DMS 273 treated with DMSO at 0.1 percent for 48 hours (cell line): Measurements from ENCODE around the gene RNF217.

Experiments used
- DNase-seq: peaks from one replicate; lab custom pipeline; 2025; lab: John Stamatoyannopoulos, UW

The RNF217 gene

GRCh38 chr6:125099211-125100073, 137.2 kb downstream of the RNF217 start:
- DNase-seq = no peak

- no peak for DNase-seq
These were observed 137.9 kb downstream of the RNF217 start for GRCh38 chr6:125100074-125100652.

GRCh38 chr6:125101128-125101527, 138.9 kb downstream of the RNF217 start:
- DNase-seq = no peak

- DNase-seq = no peak
These were observed 139.4 kb downstream of the RNF217 start for GRCh38 chr6:125101631-125102030.

- DNase-seq = no peak
These were observed 140.2 kb downstream of the RNF217 start for GRCh38 chr6:125102411-125102810.

- no peak for DNase-seq
These were observed 140.7 kb downstream of the RNF217 start for GRCh38 chr6:125102891-125103290.

GRCh38 chr6:125104425-125104824, 142.2 kb downstream of the RNF217 start:
- no peak for DNase-seq

- no peak for DNase-seq
These were observed 144.8 kb downstream of the RNF217 start for GRCh38 chr6:125107048-125107447.

- DNase-seq = no peak
These were observed 145.7 kb downstream of the RNF217 start for GRCh38 chr6:125107896-125108295.

GRCh38 chr6:125110056-125110455, 147.8 kb downstream of the RNF217 start:
- no peak for DNase-seq

- DNase-seq = no peak
These were observed 149.2 kb downstream of the RNF217 start for GRCh38 chr6:125111219-125111983.

GRCh38 chr6:125112934-125113333, 150.7 kb downstream of the RNF217 start:
- DNase-seq = no peak

GRCh38 chr6:125114248-125114858, 152.1 kb downstream of the RNF217 start:
- DNase-seq = no peak

- DNase-seq = no peak
These were observed 153.9 kb downstream of the RNF217 start for GRCh38 chr6:125116170-125116569.

GRCh38 chr6:125116710-125117109, 154.5 kb downstream of the RNF217 start:
- DNase-seq = no peak

- DNase-seq = no peak
These were observed 155.6 kb downstream of the RNF217 start for GRCh38 chr6:125117818-125118217.

- no peak for DNase-seq
These were observed 157.9 kb downstream of the RNF217 start for GRCh38 chr6:125120054-125120590.

GRCh38 chr6:125121894-125122293, 159.7 kb downstream of the RNF217 start:
- DNase-seq = no peak

GRCh38 chr6:125123051-125123450, 160.8 kb downstream of the RNF217 start:
- no peak for DNase-seq

- DNase-seq = peak; percentile 13
These were observed 161.3 kb downstream of the RNF217 start for GRCh38 chr6:125123468-125124048.

GRCh38 chr6:125124049-125124669, 161.9 kb downstream of the RNF217 start:
- no peak for DNase-seq
